GM21515 (cell line): Measurements from ENCODE around the gene TRPV3.
"Not testable (repeated sequence)": the region's sequence is repeated elsewhere in the genome, so short reads cannot be mapped to it uniquely, and the experiment has no call there.

Experiments
- ATAC-seq: cut with Tn5 transposase; IDR thresholded peaks from one replicate; pipeline ENCODE4 v1.9.1; 2021; ENCODE audit not compliant: unreplicated experiment

TRPV3 gene

GRCh38 chr17:3574231-3574630 is 16.6 kb upstream of the TRPV3 start:
- ATAC-seq: no peak

- ATAC-seq: no peak
These were observed 15.9 kb upstream of the TRPV3 start for GRCh38 chr17:3573246-3574100.

GRCh38 chr17:3572231-3572630 is 14.6 kb upstream of the TRPV3 start:
- ATAC-seq: no peak

- ATAC-seq: no peak
These were observed 13.7 kb upstream of the TRPV3 start for GRCh38 chr17:3571043-3571900.

- no peak for ATAC-seq
These were observed 12.0 kb upstream of the TRPV3 start for GRCh38 chr17:3569534-3570137.

GRCh38 chr17:3566551-3566950 is 8.9 kb upstream of the TRPV3 start:
- ATAC-seq: no peak

GRCh38 chr17:3565143-3565542 is 7.5 kb upstream of the TRPV3 start:
- no peak for ATAC-seq

GRCh38 chr17:3564241-3564640 is 6.6 kb upstream of the TRPV3 start:
- not testable (repeated sequence) for ATAC-seq

GRCh38 chr17:3559270-3559645 is 1.6 kb upstream of the TRPV3 start:
- ATAC-seq: no peak

GRCh38 chr17:3558603-3559269 is 1.1 kb upstream of the TRPV3 start:
- ATAC-seq: peak; percentile 73

GRCh38 chr17:3556916-3557767 is 470 bp downstream of the TRPV3 start:
- ATAC-seq: peak; percentile 12

GRCh38 chr17:3556239-3556915 is 1.2 kb downstream of the TRPV3 start:
- no peak for ATAC-seq

GRCh38 chr17:3555189-3555796 is 2.3 kb downstream of the TRPV3 start:
- no peak for ATAC-seq

- ATAC-seq: no peak
These were observed 3.2 kb downstream of the TRPV3 start for GRCh38 chr17:3554440-3554839.

GRCh38 chr17:3553419-3554401 is 3.9 kb downstream of the TRPV3 start:
- ATAC-seq: no peak

GRCh38 chr17:3552916-3553315 is 4.7 kb downstream of the TRPV3 start:
- no peak for ATAC-seq

GRCh38 chr17:3551189-3551588 is 6.4 kb downstream of the TRPV3 start:
- ATAC-seq: no peak

GRCh38 chr17:3549610-3550162 is 7.9 kb downstream of the TRPV3 start:
- ATAC-seq: no peak
